IMR-90 (cell line): ENCODE data around the gene LLGL2.

ENCODE experiments used
- BHLHE40 ChIP-seq: fragments of 150-350 bp; IDR thresholded peaks from 2 replicates; pipeline ENCODE4 v1.6.1; 2016; ENCODE audit warnings: mild to moderate bottlenecking, low read depth, low read length
- CEBPB ChIP-seq: IDR thresholded peaks from 2 replicates; pipeline ENCODE4 v1.6.1; 2012; ENCODE audit warnings: low read depth, low read length, improper control_type of control experiment
- CHD1 ChIP-seq: IDR thresholded peaks from 2 replicates; pipeline ENCODE4 v1.6.1; 2012; ENCODE audit warnings: low read depth, low read length, improper control_type of control experiment
- CTCF ChIP-seq: conservative IDR thresholded peaks from 2 replicates; pipeline ENCODE4 v1.5.1; 2012; ENCODE audit warnings: mild to moderate bottlenecking, low read depth, low read length, improper control_type of control experiment
- ELK1 ChIP-seq: fragments of 150-350 bp; IDR thresholded peaks from 2 replicates; pipeline ENCODE4 v1.6.1; 2016; ENCODE audit warnings: low read depth, mild to moderate bottlenecking, low read length, moderate library complexity, borderline replicate concordance
- FOS ChIP-seq: fragments of 150-350 bp; IDR thresholded peaks from 2 replicates; pipeline ENCODE4 v1.6.1; 2016; ENCODE audit warnings: low read depth, low read length
- MAFK ChIP-seq: IDR thresholded peaks from 2 replicates; pipeline ENCODE4 v1.6.1; 2012; ENCODE audit warnings: low read depth, low read length, improper control_type of control experiment
- MXI1 ChIP-seq: IDR thresholded peaks from 2 replicates; pipeline ENCODE4 v1.6.1; 2012; ENCODE audit warnings: low read depth, mild to moderate bottlenecking, low read length, moderate library complexity, borderline replicate concordance
- POLR2A ChIP-seq: IDR thresholded peaks from 2 replicates; pipeline ENCODE4 v1.6.1; 2012; ENCODE audit warnings: mild to moderate bottlenecking, low read depth, low read length
- RAD21 ChIP-seq: IDR thresholded peaks from 2 replicates; pipeline ENCODE4 v1.6.1; 2012; ENCODE audit warnings: low read length, improper control_type of control experiment
- RCOR1 ChIP-seq: IDR thresholded peaks from 2 replicates; pipeline ENCODE4 v1.6.1; 2012; ENCODE audit warnings: mild to moderate bottlenecking, low read length, improper control_type of control experiment; ENCODE audit not compliant: insufficient replicate concordance
- RFX5 ChIP-seq: IDR thresholded peaks from 2 replicates; pipeline ENCODE4 v1.8.0; 2012; ENCODE audit warnings: low read depth, mild to moderate bottlenecking, low read length, moderate library complexity
- SMC3 ChIP-seq: fragments of 150-350 bp; IDR thresholded peaks from 2 replicates; pipeline ENCODE4 v1.6.1; 2016; ENCODE audit warnings: low read depth, mild to moderate bottlenecking, antibody characterized with exemption, low read length, moderate library complexity
- USF2 ChIP-seq: fragments of 150-350 bp; IDR thresholded peaks from 2 replicates; pipeline ENCODE4 v1.6.1; 2017; ENCODE audit warnings: mild to moderate bottlenecking, antibody characterized with exemption, low read length, low read depth

GRCh38 chr17:75612906-75613626 lies 87.6 kb downstream of the LLGL2 start:
- TF ChIP-seq SMC3 (no peak), CTCF (no peak), RAD21 (no peak), RFX5 (no peak), POLR2A (no peak), BHLHE40 (no peak), CHD1 (no peak), MXI1 (no peak), RCOR1 (no peak), CEBPB (no peak), USF2 (no peak), FOS (no peak), ELK1 (no peak), MAFK (no peak)
